HG02981 (cell line): Measurements from ENCODE around the gene NRDC.

ENCODE experiments used
- ATAC-seq: cut with Tn5 transposase; IDR thresholded peaks from one replicate; pipeline ENCODE4 v1.9.1; 2021; ENCODE audit warnings: mild to moderate bottlenecking, moderate library complexity; ENCODE audit not compliant: unreplicated experiment

The NRDC gene

DNA sequence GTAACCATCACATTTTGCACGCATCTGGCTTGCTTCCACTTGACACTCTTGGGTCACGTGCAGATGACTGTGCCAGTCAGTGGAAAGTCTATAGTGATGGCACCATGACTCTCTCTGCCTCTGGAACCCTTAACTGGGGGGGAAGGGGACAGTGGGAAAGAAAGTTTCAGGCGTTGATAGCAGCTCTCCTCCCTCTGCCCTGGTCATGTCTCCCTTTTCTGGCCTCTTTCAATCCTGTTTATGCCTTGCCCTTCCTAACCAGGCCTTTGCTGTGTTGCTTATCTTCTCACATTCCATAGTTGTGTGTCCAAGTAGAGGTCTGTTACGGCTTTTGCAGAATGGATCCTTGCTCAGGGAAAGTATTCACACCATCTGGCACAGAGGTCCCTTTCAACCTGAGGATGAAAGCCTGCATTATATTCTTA, 93.5 kb downstream of the NRDC start:
- no peak for ATAC-seq

DNA sequence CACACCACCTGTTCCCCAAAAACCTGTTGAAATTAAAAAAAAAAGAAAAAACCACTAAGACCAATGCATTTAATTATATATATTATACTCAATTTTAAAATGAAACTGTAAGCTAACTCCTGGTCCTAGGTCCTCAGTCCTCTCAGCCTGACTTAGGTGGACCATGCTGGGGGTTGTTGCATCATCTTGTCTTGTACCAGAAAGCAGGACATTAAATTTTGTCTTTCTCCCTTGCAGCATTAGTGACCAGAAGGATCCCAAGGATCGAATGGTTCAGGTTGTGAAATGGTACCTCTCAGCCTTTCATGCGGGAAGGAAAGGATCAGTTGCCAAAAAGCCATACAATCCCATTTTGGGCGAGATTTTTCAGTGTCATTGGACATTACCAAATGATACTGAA, 97.6 kb downstream of the NRDC start:
- ATAC-seq: no peak

- ATAC-seq: no peak
These were observed 102.1 kb downstream of the NRDC start for GRCh38 chr1:51776408-51776807.

DNA sequence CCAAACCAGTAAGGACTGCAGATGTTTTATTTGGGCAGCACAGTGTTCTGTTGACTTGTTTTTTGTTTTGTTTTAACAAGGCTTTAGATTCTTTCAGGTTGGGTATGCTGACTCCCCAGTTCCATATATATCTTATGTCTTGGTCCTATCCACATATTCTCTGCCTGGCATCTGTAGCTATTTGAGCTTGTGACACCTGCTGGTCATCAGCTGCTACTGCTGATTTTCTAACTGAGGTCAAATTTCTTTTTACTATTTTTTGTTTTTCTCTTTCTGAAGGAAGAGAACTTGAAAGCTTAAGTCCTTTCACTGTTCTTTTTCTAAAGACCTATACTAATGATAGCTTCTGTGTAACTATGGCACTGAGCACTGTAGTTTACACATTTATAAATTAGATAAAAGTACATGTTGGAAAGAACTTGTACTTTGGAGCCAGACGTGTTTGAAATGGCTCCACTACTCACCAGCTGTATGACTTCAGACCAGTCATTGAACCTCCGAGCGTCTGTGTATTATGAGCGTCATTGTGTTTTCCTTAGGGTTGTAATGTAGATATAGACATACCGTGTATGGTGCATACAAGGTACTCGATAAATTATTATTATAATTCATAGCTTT, 109.4 kb downstream of the NRDC start:
- no peak for ATAC-seq

DNA sequence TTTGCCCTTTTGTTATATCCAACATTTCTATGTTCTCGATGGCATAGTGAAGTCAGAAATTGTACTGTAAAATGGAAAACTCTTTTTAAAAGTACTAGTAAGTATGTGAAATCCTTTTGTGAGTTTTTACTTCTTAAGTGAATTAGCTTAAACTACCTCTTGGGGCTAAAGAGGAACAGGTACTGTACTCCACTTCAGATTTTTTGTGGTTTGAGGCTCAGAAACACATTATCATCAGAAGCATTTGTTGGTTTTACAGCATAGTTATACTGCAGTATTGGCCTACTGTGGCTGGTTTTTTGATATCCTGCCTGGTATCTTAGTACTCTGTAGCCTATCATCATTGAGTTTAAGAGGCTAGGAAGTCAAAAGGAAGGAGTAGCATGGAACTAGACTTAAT, 117.2 kb downstream of the NRDC start:
- ATAC-seq: no peak

DNA sequence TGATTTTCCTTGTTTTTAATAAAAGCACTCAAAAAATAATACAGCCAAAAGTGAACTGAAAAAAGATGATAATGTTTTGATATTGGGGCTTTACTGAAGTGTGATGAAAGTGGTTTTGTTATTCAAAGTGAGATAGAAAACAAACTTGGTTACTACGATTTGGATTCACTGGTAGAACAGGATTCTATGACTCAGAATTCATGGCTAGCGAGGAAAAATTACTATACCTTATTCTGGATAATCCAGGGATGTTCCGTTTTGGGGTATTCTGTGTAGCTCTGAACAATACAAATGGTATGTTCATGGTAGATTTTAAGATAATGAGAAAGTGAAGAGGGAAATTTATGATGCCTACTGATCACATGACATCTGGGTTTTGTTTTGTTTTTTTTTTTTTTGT, 117.7 kb downstream of the NRDC start:
- no peak for ATAC-seq

GRCh38 chr1:51758310-51758709, 120.2 kb downstream of the NRDC start:
- no peak for ATAC-seq

GRCh38 chr1:51756290-51756689, 122.2 kb downstream of the NRDC start:
- ATAC-seq: no peak

DNA sequence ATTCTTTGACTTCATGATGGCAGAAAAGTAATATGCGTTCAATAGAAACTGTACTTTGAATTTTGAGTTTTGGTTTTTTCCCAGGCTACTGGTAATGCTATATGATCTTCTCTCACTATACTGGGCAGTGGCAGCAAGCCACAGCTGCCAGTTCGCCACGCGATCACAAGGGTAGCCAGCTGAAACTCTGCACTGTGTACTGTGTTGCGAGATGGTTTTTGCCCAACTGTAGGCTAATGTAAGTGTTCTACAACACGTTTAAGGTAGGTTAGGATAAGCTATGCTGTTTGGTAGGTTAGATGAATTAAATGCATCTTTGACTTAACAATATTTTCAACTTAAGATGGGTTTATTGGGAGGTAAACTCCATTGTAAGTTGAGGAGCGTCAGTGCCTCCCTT, 123.1 kb downstream of the NRDC start:
- no peak for ATAC-seq

DNA sequence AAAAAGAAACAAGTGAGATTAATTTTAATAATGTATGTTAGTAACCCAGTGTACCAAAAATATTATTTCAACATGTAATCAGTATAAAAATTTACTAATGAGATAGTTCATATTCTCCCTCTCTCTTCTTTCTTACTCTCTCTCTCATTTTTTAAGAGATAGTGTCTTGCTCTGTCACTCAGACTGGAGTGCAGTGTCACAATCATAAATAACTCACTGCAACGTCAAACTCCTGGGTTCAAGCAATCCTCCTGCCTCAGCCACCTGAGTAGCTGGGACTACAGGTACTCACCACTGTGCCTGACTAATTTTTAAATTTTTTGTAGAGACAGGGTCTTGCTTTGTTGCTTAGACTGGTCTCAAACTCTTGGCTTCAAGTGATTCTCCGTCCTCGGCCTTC, 123.9 kb downstream of the NRDC start:
- ATAC-seq: no peak

DNA sequence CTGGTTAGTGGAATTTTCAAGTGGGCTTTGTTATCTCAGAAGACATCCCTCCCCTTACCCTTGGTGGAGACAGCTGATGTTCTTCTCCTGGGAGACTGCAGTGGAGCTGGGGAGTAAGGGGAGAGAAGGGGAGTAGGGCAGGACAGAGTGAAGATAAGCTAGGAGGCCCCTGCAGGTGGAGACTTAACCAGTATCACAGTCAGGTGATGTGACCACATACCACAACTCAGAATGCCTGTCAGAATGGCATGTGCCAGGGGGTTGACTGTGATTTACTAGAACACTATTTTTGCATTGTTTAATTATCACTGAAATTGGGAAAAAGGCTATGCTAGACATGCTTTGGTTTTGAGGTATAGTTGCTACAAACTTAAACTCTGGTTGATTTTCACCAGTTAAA, 124.6 kb downstream of the NRDC start:
- no peak for ATAC-seq

DNA sequence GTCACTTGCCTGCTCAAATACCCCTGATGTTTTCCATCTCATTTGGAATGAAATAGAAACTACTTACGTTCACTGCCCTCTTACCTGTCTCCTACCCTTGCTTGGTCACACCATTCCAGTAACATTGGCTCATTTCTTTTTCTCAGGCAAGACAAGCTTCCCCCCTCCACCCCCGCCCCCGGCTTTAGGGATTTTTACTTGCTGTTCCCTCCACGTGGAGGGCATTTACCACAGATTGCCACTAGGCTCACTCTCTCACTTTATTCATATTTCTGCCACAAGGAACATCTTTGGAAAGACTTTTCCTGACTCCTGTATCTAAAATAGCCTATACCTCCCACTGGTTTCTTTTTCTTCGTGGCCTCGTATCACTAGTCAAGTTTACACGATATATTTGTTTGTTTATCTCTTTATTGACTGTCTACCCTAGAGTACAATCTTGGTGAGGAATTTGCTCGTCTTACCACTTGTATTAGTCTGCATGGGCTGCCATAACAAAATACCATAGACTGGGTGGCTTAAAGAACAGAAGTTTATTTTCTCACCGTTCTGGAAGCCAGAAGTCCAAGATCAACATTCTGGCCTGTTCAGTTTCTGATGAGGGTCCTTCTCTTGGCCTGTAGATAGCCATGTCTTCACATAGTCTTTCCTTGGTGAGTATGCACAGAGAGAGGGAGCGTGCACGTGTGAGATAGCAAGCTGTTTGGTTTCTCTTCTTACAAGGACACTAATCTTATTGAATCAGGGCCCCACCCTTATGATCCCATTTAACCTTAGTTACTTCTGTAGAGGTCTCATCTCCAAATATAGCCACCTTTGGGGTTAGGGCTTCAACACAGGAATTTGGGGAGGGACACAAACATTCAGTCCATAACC, 126.2 kb downstream of the NRDC start:
- no peak for ATAC-seq

DNA sequence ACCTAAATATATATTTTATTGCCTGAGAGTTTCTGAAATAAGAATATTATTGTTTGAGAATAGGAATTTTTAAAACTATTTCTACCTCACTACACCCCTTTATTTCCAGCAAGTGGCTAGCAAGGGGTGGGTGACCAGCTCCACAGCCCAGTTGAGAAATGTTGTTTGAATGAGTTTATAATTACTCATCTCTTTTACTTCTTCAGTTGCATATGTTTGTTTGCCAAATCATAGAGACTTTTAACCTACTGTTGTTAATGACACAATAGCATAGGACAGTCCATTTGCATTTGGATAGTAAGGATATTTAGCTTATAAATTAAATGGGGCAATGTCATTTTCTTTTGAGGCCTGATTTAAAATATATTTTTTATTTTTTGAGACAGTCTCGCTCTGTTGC, 127.8 kb downstream of the NRDC start:
- no peak for ATAC-seq

GRCh38 chr1:51750218-51750617, 128.3 kb downstream of the NRDC start:
- no peak for ATAC-seq

DNA sequence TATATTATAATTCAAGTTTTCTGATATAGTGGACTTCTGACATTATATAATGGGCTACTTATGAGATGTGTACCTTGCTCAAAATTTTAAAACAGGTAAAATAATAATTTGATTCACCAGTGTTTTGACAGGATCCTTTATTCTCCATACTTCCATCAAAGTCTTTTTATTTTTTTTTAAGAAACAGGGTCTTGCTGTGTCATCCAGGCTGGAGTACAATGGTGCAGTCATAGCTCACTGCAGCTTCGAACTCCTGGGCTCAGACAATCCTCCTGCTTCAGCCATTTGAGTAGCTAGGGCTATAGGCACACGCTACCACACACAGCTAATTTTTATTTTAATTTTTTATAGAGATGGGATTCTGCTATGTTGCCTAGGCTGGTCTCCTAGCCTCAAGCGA, 129.4 kb downstream of the NRDC start:
- ATAC-seq: no peak

- no peak for ATAC-seq
These were observed 133.3 kb downstream of the NRDC start for GRCh38 chr1:51745304-51745570.

DNA sequence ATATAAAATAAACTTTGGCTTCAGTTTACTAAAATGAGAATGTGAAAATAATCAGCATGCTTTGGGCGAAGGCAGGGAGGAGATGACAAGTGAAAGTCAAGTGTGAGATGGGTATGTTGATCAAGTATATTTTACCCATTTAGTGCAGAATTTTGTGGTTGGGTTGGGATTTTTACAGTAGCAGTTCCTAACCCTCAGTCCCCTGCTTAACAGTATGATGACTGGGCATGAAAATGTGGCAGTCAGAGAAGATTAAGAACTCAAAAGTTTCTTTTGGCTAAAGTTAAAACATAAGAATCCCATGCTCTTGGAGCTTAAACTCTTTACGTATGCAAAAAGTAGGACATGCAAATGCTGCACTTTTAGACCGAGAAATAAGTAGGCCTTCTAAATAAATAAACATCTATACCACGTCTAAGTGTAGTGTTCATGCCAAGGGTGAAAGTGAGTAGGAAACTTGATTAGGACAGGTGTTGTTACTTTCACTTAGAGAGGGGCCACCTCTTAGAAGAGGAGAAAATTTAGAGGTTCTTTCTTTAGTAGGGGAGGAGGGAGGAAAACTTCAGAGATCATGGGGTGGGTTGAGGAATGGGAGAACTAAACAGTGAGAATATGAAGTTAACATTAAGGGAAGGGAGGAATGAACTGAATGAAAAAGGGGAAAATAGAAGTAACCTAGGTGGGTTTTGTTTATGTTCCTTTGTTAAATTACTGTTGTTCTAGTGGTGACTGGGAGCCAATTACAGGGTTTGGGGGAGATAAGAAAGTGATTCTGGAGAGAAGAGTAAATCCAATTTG, 133.8 kb downstream of the NRDC start:
- no peak for ATAC-seq

DNA sequence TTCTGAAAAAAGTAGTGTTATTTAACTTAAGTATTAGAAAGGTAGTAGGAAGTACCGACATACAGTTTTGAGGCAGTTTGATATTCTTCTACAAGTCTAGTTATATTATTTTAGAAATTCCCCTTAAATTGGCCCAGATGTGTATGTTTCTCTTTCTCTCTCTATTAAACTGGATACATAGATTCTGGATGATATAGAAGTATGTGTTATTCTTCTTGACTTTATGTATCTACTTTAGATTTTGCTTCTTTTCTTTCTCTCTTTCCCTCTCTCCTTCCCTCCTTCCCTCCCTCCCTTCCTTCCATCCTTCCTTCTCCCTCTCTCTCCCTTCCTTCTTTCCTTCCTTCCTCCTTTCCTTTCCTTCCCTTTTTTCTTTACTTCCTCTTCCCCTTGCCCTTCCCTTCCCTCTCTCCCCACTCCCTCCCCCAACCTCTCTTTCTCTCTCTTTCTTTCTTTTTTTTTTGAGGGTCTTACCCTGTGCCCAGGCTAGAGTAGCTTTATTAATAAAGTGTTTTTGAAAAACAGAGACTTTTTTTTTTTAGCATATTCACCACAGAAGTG, 137.3 kb downstream of the NRDC start:
- ATAC-seq: no peak

DNA sequence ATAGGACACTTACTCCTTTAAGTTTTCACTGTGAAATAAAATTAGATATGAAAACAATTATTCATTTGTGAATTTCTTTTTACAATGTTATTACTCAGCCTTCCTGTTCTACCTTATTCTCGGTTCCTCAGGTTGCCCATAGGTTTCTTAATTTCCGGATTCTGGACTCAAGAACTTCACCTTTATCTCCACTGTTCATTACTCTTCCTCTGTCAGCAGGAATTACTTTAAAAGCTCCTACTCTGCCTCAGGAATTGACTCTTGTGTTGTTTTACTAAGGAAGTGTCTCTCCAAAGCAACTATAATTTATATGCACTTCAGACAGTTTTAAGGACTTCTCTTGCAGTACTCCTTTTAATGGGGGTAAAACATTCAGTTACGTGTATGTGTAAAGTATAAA, 137.9 kb downstream of the NRDC start:
- ATAC-seq: no peak
